GM12878 (cell line): ENCODE data around the gene LIN37. TPM values are rescaled to one million over a fixed set of nuclear protein-coding genes. Genes with fewer than 3 reads are reported as not detected.

Source experiments
- ATAC-seq: fragments of 200-7000 bp; cut with Tn5 transposase; 3 replicates; pipeline ENCODE4 v1.9.1; 2020; ENCODE audit warnings: mild to moderate bottlenecking, moderate library complexity
- BruUV-seq: library from RNA; stranded (reverse); fragments of 400-500 nt; replicated peaks from 2 replicates; lab custom pipeline; 2021; lab: Mats Ljungman, UMichigan
- CTCF ChIA-PET: fragments of 300-600 bp; sonication (Branson Sonifier 250); formaldehyde crosslinking; extraction: SDS; loops from one replicate; lab custom pipeline; 2021; ENCODE audit warnings: inconsistent platforms; lab: Yijun Ruan, JAX
- POLR2A ChIA-PET: fragments of 350-600 bp; formaldehyde crosslinking; extraction: SDS; loops from one replicate; lab custom pipeline; 2021; ENCODE audit warnings: inconsistent platforms; lab: Charles Lee
- RAD21 ChIA-PET: fragments of 300-600 bp; sonication (Branson Sonifier 250); formaldehyde crosslinking; loops from one replicate; lab custom pipeline; 2023; ENCODE audit warnings: antibody characterized with exemption; ENCODE audit not compliant: unreplicated experiment; lab: Charles Lee
- SMC1A ChIA-PET: fragments of 300-600 bp; sonication (Branson Sonifier 250); formaldehyde crosslinking; loops from one replicate; lab custom pipeline; 2023; ENCODE audit not compliant: unreplicated experiment, uncharacterized antibody; lab: Charles Lee
- DNase-seq: peaks from one replicate; pipeline ENCODE4 v3.0.0-alpha.2; 2011; ENCODE audit warnings: low read depth, low spot score
- FAIRE-seq: peaks from 3 replicates; lab custom pipeline; 2011; peaks lifted over from hg19 to GRCh38; lab: Jason Lieb, UNC
- H2AFZ ChIP-seq: 2 replicates; pipeline ENCODE4 v1.6.0; 2011; ENCODE audit warnings: low read depth, low read length, control low read depth; ENCODE audit not compliant: control insufficient read depth
- H3K27ac ChIP-seq: 2 replicates; pipeline ENCODE4 v1.5.1; 2011; ENCODE audit warnings: control low read depth; ENCODE audit not compliant: control insufficient read depth, insufficient read depth
- H3K27me3 ChIP-seq, 2 experiments: replicated peaks in 1 of 2; 2 replicates each; pipeline versions ENCODE4 v1.6.0 to v1.6.1; 2011; ENCODE audit warnings: low read length in 1 of 2; ENCODE audit not compliant: control insufficient read depth in 2 of 2, insufficient read depth in 2 of 2
- H3K36me3 ChIP-seq, 2 experiments: 2 replicates each; pipeline ENCODE4 v1.5.1; 2011; ENCODE audit warnings: low read length in 1 of 2; ENCODE audit not compliant: control insufficient read depth in 2 of 2, insufficient read depth in 2 of 2
- H3K4me1 ChIP-seq: 2 replicates; pipeline ENCODE4 v1.6.1; 2011; ENCODE audit warnings: mild to moderate bottlenecking, low read length, moderate library complexity, mixed read lengths; ENCODE audit not compliant: control insufficient read depth, insufficient read depth
- H3K4me2 ChIP-seq: 2 replicates; pipeline ENCODE4 v1.6.0; 2011; ENCODE audit warnings: control low read depth; ENCODE audit not compliant: control insufficient read depth, insufficient read depth
- H3K4me3 ChIP-seq: fragments of 200-600 bp; sonication (generic); 2 replicates; pipeline ENCODE4 v1.5.1; 2016
- H3K79me2 ChIP-seq: 2 replicates; pipeline ENCODE4 v1.6.0; 2011; ENCODE audit warnings: low read length; ENCODE audit not compliant: control insufficient read depth, insufficient read depth
- H3K9ac ChIP-seq: 2 replicates; pipeline ENCODE4 v1.8.0; 2011; ENCODE audit warnings: low read length, control low read depth, mixed read lengths; ENCODE audit not compliant: control insufficient read depth, insufficient read depth
- H3K9me3 ChIP-seq: replicated peaks from 3 replicates; pipeline ENCODE4 v1.5.1; 2011; ENCODE audit warnings: mild to moderate bottlenecking, low read length; ENCODE audit not compliant: control insufficient read depth, insufficient read depth
- H4K20me1 ChIP-seq: 2 replicates; pipeline ENCODE4 v1.6.0; 2011; ENCODE audit not compliant: control insufficient read depth, insufficient read depth
- ASH2L ChIP-seq: fragments of 300-600, 200-600 bp; sonication (generic); IDR thresholded peaks from 2 replicates; pipeline ENCODE4 v1.6.1; 2017; ENCODE audit warnings: low read depth, mild to moderate bottlenecking, borderline replicate concordance
- CBX5 ChIP-seq: sonication (generic); IDR thresholded peaks from 2 replicates; pipeline ENCODE4 v1.6.1; 2016; ENCODE audit warnings: low read depth, moderate library complexity, mild to moderate bottlenecking, inconsistent platforms
- GABPA ChIP-seq: IDR thresholded peaks from 2 replicates; pipeline ENCODE4 v1.6.1; 2014; ENCODE audit warnings: antibody characterized with exemption, low read depth, mild to moderate bottlenecking, inconsistent platforms
- HCFC1 ChIP-seq: fragments of 150-350 bp; IDR thresholded peaks from 2 replicates; pipeline ENCODE4 v1.6.1; 2014; ENCODE audit warnings: low read length
- HDAC6 ChIP-seq: fragments of 200-600 bp; sonication (generic); IDR thresholded peaks from one replicate; pipeline ENCODE4 v1.8.0; 2017; ENCODE audit warnings: antibody characterized with exemption; ENCODE audit not compliant: unreplicated experiment
- IKZF1 ChIP-seq: fragments of 450-650 bp; conservative IDR thresholded peaks from 2 replicates; pipeline ENCODE4 v1.6.1; 2017; ENCODE audit warnings: antibody characterized with exemption, mild to moderate bottlenecking
- JUNB ChIP-seq: IDR thresholded peaks from 2 replicates; pipeline ENCODE4 v1.6.1; 2016; ENCODE audit warnings: antibody characterized with exemption, mild to moderate bottlenecking
- MEF2B ChIP-seq: fragments of 450-650 bp; IDR thresholded peaks from 2 replicates; pipeline ENCODE4 v1.6.1; 2018; ENCODE audit warnings: mild to moderate bottlenecking, moderate library complexity; ENCODE audit not compliant: partially characterized antibody, poor library complexity, severe bottlenecking
- MYB ChIP-seq: fragments of 150-350 bp; IDR thresholded peaks from 2 replicates; pipeline ENCODE4 v1.6.1; 2014; ENCODE audit warnings: mild to moderate bottlenecking, low read depth, low read length, borderline replicate concordance
- NR2C1 ChIP-seq: fragments of 450-650 bp; IDR thresholded peaks from 2 replicates; pipeline ENCODE4 v1.6.1; 2017; ENCODE audit warnings: antibody characterized with exemption, mild to moderate bottlenecking, moderate library complexity
- NR2F1 ChIP-seq: fragments of 450-650 bp; conservative IDR thresholded peaks from 2 replicates; pipeline ENCODE4 v1.6.1; 2017; ENCODE audit warnings: mild to moderate bottlenecking
- RBBP5 ChIP-seq: fragments of 200-600 bp; sonication (generic); conservative IDR thresholded peaks from 2 replicates; pipeline ENCODE4 v1.6.1; 2016
- REST ChIP-seq: IDR thresholded peaks from 2 replicates; pipeline ENCODE4 v1.6.1; 2012; ENCODE audit warnings: mild to moderate bottlenecking, low read depth, low read length
- RUNX3 ChIP-seq: IDR thresholded peaks from 2 replicates; pipeline ENCODE4 v1.6.1; 2012; ENCODE audit warnings: low read length, inconsistent platforms
- STAT1 ChIP-seq: fragments of 450-650 bp; conservative IDR thresholded peaks from 2 replicates; pipeline ENCODE4 v1.6.1; 2014; ENCODE audit warnings: antibody characterized with exemption, mild to moderate bottlenecking
- ZNF24 ChIP-seq: fragments of 450-650 bp; IDR thresholded peaks from 2 replicates; pipeline ENCODE4 v1.6.1; 2017; ENCODE audit warnings: antibody characterized with exemption, mild to moderate bottlenecking
- WGBS: methylation state at CpG from one replicate; pipeline ENCODE4 v1.1.6; 2016; ENCODE audit warnings: low lambda C conversion rate; ENCODE audit not compliant: insufficient replicate concordance, insufficient coverage; ENCODE audit errors: missing lambda C conversion rate; 5-methylcytosine and 5-hydroxymethylcytosine counted together
- in situ Hi-C: fragments of 300-500 bp; cut with MboI; formaldehyde crosslinking; loops from 9 replicates; pipeline ENCODE4 v1.14.3; 2018; ENCODE audit warnings: mixed read lengths
- intact Hi-C: fragments of 100-400 bp; cut with micrococcal nuclease; formaldehyde crosslinking; loops from one replicate; pipeline ENCODE4 v1.14.2; 2022; ENCODE audit not compliant: unreplicated experiment
- polyA plus RNA-seq, 11 experiments: library from polyadenylated mRNA; depleted of rRNA in 4 of 11; unstranded in 6 of 11; stranded (reverse) in 5 of 11; fragments of >200 nt; fragmentation: Nextera tagmentation in 4 of 11; fragmentation: Illumina TruSeq in 1 of 11; extraction: Ambion mirVana in 4 of 11; extraction: Trizol in 1 of 11; gene quantifications; 1 replicate in 1 of 11; 2 replicates in 10 of 11; pipeline versions ENCODE4 v1.2.1 to v1.2.3, GENCODE V29; 2011 to 2016; ENCODE audit warnings: inconsistent platforms in 2 of 11, missing spikeins in 2 of 11, low read depth in 1 of 11
- total RNA-seq, 4 experiments: library from RNA; depleted of rRNA in 3 of 4; stranded (reverse); fragments of >200 nt in 3 of 4; fragmentation: Illumina TruSeq in 1 of 4; extraction: Trizol in 1 of 4; gene quantifications; 2 replicates each; pipeline versions ENCODE4 v1.2.1 to v1.2.3, GENCODE V29; 2013 to 2021
- TF ChIP-seq, protein P1 (sequence below): IDR thresholded peaks from 2 replicates; pipeline ENCODE4 v1.6.1; 2011; ENCODE audit warnings: low read depth, low read length, improper control_type of control experiment, borderline replicate concordance
- TF ChIP-seq, protein P2 (sequence below): fragments of 450-650 bp; IDR thresholded peaks from 2 replicates; pipeline ENCODE4 v1.6.1; 2017; ENCODE audit warnings: borderline replicate concordance

The LIN37 gene
- total and polyA plus RNA-seq, 10 of the 15 experiments (the other 5 are each of a cell fraction or from before 2014, with no cell fraction given), result 0.69 to 11.9 (median 7.6) TPM

DNA sequence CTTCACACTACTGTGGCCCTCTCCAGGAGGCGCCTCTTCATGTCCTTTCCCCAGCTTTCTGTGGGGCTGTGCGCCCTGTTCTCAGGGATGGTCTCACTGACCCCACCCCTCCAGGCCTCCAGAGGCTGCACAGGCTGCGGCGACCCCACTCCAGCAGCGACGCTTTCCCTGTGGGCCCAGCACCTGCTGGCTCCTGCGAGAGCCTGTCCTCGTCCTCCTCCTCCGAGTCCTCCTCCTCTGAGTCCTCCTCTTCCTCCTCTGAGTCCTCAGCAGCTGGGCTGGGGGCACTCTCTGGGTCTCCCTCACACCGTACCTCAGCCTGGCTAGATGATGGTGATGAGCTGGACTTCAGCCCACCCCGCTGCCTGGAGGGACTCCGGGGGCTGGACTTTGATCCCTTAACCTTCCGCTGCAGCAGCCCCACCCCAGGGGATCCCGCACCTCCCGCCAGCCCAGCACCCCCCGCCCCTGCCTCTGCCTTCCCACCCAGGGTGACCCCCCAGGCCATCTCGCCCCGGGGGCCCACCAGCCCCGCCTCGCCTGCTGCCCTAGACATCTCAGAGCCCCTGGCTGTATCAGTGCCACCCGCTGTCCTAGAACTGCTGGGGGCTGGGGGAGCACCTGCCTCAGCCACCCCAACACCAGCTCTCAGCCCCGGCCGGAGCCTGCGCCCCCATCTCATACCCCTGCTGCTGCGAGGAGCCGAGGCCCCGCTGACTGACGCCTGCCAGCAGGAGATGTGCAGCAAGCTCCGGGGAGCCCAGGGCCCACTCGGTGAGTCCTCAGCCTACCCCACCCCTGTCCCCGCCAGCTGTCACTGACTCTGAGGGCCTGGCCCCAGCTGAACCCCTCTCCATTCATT is 38.2 kb downstream of the LIN37 start:
- no peak overlapping the region for H3K27ac ChIP-seq
- FAIRE-seq, result no peak
- H3K9ac ChIP-seq, result no peak overlapping the region
- H3K36me3 ChIP-seq, result no peaks in the 10 kb centered on the region; a peak in 1 of 4 replicates
- H4K20me1 ChIP-seq, result no peaks in the 10 kb centered on the region
- intact Hi-C loops (no loop called here), in situ Hi-C loops (no loop called here)
- H3K4me1 ChIP-seq, result no peaks in the 10 kb centered on the region
- POLR2A ChIA-PET, result interaction anchor here (0.5 kb wide), 1 partner anchor 72 kb away, joined by 3 read pairs; no protein-coding TSS in a partner anchor
- no peaks in the 10 kb centered on the region for H3K27me3 ChIP-seq
- ATAC-seq, result no peak
- H2AFZ ChIP-seq, result no peak overlapping the region
- no peak for DNase-seq
- SMC1A ChIA-PET, result no interaction called here
- CTCF ChIA-PET, result no interaction called here
- no peak overlapping the region for H3K4me2 ChIP-seq
- no peaks in the 10 kb centered on the region for H3K9me3 ChIP-seq
- BruUV-seq, result no TSS peak
- 82% methylated on average over 23 of the region's 31 CpGs for WGBS
- RAD21 ChIA-PET, result no interaction called here
- no peak overlapping the region for H3K4me3 ChIP-seq
- no peaks in the 10 kb centered on the region for H3K79me2 ChIP-seq
- no peak for TF ChIP-seq ZNF24
- no peak for TF ChIP-seq RBBP5
- no peak for TF ChIP-seq HDAC6
- no peak for TF ChIP-seq ASH2L
- no peak for TF ChIP-seq RUNX3
- no peak for TF ChIP-seq NR2F1
- no peak for TF ChIP-seq HCFC1
- no peak for TF ChIP-seq JUNB
- no peak for TF ChIP-seq GABPA
- TF ChIP-seq, protein P1, sequence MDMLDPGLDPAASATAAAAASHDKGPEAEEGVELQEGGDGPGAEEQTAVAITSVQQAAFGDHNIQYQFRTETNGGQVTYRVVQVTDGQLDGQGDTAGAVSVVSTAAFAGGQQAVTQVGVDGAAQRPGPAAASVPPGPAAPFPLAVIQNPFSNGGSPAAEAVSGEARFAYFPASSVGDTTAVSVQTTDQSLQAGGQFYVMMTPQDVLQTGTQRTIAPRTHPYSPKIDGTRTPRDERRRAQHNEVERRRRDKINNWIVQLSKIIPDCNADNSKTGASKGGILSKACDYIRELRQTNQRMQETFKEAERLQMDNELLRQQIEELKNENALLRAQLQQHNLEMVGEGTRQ, result no peak
- no peak for TF ChIP-seq REST
- no peak for TF ChIP-seq STAT1
- TF ChIP-seq IKZF1, result no peak
- TF ChIP-seq MEF2B, result no peak
- no peak for TF ChIP-seq NR2C1
- TF ChIP-seq MYB, result no peak
- TF ChIP-seq CBX5, result no peak
- TF ChIP-seq, protein P2, sequence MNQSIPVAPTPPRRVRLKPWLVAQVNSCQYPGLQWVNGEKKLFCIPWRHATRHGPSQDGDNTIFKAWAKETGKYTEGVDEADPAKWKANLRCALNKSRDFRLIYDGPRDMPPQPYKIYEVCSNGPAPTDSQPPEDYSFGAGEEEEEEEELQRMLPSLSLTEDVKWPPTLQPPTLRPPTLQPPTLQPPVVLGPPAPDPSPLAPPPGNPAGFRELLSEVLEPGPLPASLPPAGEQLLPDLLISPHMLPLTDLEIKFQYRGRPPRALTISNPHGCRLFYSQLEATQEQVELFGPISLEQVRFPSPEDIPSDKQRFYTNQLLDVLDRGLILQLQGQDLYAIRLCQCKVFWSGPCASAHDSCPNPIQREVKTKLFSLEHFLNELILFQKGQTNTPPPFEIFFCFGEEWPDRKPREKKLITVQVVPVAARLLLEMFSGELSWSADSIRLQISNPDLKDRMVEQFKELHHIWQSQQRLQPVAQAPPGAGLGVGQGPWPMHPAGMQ, result no peak
